ENCODE measurements around the gene RFWD3.
"Not testable (repeated sequence)": the region's sequence is repeated elsewhere in the genome, so short reads cannot be mapped to it uniquely, and the experiment has no call there.

RFWD3 gene, protein sequence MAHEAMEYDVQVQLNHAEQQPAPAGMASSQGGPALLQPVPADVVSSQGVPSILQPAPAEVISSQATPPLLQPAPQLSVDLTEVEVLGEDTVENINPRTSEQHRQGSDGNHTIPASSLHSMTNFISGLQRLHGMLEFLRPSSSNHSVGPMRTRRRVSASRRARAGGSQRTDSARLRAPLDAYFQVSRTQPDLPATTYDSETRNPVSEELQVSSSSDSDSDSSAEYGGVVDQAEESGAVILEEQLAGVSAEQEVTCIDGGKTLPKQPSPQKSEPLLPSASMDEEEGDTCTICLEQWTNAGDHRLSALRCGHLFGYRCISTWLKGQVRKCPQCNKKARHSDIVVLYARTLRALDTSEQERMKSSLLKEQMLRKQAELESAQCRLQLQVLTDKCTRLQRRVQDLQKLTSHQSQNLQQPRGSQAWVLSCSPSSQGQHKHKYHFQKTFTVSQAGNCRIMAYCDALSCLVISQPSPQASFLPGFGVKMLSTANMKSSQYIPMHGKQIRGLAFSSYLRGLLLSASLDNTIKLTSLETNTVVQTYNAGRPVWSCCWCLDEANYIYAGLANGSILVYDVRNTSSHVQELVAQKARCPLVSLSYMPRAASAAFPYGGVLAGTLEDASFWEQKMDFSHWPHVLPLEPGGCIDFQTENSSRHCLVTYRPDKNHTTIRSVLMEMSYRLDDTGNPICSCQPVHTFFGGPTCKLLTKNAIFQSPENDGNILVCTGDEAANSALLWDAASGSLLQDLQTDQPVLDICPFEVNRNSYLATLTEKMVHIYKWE

DNA sequence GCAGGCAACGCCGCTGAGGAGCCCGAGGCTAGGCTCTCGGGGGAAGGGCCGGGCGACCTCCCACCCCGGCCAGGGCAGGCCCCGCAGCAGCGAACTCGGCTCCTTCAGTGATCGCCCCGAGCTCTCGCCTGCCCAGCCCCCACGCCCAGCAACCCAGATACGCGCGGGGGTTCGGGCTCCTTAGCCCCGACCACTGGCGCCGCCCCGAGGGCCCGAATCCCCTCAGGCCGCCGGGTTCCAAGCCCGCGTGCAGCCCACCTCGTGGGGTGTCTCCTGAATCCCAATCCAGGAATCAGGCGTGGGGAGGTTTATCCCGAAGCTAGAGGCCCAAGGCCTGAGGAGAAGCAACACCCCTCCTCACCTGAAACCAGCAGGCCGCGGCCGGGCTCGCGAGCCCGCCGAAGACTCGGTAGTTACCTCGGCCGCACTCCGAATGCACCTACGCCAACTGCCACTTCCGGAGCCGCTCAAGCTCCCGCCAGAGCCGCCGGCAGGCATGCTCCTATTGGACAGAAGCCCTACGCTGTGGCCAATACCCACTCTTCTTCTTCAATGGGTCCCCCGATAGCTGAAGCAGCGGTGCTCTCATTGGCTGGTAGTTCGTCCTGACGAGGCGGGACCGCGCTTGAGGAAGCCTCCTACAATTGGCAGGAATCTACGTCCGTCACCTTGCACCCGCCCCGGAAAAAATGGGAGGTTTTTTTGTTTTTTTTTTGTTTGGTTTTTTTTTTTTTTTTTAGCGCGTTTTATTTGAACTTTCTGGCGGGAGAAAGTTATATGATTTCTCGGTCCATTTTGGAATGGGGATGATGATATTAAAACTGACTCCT is at the start of gene RFWD3:
RFWD3 (minus strand) TSS at position 453 of the 830 bp plus-strand sequence. CDS start 5,428 bp downstream, outside the sequence.
- peak; percentile 95 for DNase-seq

GRCh38 chr16:74716355-74716754 is 49.7 kb upstream of the RFWD3 start:
- DNase-seq = no peak

- DNase-seq = no peak
Measured at GRCh38 chr16:74713876-74714275, 47.2 kb upstream of the RFWD3 start.

DNA sequence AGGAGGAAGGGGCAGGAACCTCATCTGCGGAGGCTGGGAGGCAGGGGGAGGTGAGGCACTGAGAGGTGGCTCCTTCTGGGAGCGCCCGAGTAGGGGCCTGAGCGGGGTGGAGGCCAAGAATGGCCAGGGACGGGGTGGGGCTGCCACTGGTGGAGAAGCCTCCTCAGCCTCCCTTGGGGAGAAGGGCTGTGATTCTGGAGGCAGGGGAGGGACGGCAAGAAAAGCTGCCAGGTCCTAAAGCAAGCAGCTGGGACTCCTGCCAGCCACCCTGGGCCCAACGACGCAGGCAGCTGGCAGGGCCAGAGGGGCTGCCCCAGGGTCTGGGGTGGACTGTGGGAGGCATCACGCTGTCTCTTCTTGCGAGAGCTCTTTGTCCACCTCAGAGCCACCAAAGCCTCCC is 46.6 kb upstream of the RFWD3 start:
- DNase-seq = no peak

DNA sequence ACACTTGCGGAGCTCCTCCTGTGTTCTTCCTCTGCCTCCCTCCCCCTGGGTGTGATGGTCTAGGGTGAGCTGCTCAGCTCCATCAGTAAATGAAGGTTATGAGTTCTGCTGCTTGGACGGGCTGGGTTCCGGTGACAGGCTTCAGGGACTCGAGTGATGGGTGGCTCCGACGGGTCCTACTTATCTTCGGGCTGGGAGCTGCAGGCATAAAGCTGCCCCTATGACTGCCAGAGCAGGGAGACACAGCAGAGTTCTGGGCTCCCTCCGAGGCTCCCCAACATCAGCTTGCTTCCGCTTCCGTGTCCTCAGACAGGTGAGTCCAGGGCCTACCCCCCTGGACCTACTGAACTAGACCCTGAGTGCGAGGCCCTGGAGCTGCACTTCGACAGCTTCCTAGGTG is 45.3 kb upstream of the RFWD3 start:
- no peak for DNase-seq

GRCh38 chr16:74710401-74710800 is 43.7 kb upstream of the RFWD3 start:
- no peak for DNase-seq

DNA sequence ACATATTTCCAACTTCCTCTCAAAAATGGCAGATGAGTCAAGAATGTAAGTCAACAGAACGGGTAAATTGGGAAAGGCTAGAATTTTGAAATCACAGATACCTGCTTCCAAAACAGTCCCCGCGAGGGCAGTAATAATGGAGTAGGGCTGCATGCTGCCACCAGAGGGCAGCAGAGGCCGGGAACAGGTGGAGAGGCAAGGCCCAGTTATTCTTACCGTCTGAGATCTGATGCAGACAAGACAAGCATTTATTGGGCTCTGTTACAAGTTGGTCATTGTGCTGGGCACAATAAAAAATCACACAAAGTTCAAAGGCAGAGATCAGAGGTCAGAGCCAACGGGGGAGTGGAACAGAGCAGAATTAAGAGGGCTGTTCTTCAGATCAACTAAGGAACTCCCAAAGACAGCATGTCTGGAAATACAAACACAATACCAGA is 42.8 kb upstream of the RFWD3 start:
- peak; percentile 88 for DNase-seq

GRCh38 chr16:74700438-74701225 is 34.0 kb upstream of the RFWD3 start, which contains the start of gene MLKL:
Gene MLKL, minus strand, starts transcription at chr16:74700862. Its CDS starts 5,105 bp downstream, at chr16:74695757.
- peak; percentile 75 for DNase-seq

- peak; percentile 57 for DNase-seq
Measured at GRCh38 chr16:74700116-74700437, 33.4 kb upstream of the RFWD3 start.

DNA sequence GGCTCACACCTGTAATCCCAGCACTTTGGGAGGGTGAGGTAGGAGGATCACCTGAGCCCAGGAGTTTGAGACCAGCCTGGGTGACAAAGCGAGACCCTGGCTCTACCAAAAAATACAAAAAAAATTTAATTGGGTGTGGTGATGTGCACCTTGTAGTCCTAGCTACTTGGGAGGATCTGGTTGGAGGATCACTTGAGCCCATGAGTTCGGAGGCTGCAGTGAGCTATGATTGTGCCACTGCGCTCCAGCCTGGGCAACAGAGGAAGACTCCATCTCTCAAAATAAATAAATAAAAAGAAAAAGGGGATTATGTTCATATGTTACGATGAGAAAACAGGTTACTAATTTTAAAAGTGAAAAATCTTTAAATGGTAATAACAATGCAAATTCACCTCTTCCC is 33.0 kb upstream of the RFWD3 start:
- DNase-seq = no peak

- DNase-seq = no peak
Measured at GRCh38 chr16:74698222-74698621, 31.5 kb upstream of the RFWD3 start.

GRCh38 chr16:74695450-74696422 is 29.1 kb upstream of the RFWD3 start:
- peak; percentile 63 for DNase-seq

GRCh38 chr16:74691093-74691855 is 24.6 kb upstream of the RFWD3 start:
- no peak for DNase-seq

- no peak for DNase-seq
Measured at GRCh38 chr16:74682556-74682955, 15.9 kb upstream of the RFWD3 start.

- DNase-seq = no peak
Measured at GRCh38 chr16:74680681-74681080, 14.0 kb upstream of the RFWD3 start.

- no peak for DNase-seq
Measured at GRCh38 chr16:74679983-74680382, 13.3 kb upstream of the RFWD3 start.

- no peak for DNase-seq
Measured at GRCh38 chr16:74677868-74678267, 11.2 kb upstream of the RFWD3 start.

GRCh38 chr16:74673876-74674275 is 7.2 kb upstream of the RFWD3 start:
- no peak for DNase-seq

DNA sequence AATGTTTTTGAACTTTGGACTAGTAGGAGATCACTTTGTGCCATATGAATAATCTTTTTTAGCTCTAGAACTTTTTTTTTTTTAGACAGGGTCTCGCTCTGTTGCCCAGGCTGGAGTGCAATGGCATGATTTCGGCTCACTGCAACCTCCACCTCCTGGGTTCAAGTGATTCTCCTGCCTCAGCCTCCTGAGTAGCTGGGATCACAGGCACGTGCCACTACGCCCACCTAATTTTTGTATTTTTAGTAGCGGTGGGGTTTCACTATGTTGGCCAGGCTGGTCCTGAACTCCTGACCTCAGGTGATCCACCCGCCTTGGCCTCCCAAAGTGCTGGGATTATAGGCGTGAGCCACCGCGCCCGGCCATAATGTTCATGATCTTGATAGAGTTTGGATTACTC is 2.2 kb upstream of the RFWD3 start:
- not testable (repeated sequence) for DNase-seq

DNA sequence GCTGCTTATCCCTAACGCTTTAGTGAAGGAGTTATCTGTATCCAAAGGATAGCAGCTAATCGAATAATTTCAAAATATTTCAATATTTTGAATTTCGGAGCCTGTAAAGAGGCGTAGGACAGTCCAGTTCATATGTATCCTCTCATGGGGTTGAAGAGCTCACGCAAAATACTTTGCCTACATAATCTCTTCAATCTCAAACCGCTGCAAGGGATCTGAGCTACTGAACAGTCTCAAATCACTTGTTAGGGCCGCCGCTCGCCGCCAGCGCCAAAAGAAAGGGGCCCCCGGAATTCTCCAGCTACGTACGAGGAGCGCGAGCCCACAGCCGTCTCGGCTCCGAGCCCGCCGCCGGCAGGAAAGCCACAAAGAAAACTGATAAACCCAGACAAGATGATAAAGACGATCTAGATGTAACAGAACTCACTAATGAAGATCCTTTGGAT is 601 bp upstream of the RFWD3 start:
- peak; percentile 68 for DNase-seq
